Measurements from ENCODE around the gene CD74.

The CD74 gene

DNA sequence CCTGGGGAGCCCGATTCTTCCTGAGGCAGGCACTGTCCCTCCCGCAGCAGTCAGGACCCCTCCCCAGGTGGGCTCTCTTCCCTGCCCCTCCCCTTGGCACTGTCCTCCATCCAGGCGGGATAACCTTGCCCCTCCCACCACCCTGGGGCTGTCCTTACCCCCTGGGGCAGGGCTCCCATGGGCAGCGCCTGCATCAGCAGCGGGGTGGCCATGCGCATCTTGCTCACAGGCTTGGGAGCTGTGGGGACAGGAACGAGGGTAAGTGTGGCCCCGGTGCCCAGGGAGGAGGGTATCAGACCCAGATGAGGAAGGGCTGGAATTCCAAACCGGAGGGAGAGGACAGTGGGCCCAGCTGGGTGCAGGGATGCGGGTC lies 6.0 kb downstream of the CD74 start:
- no peak overlapping the region for H3K4me3 ChIP-seq (ENCODE audit: low read depth in 1 of 2, low read length in 2 of 2)
- H3K27ac ChIP-seq (ENCODE audit: low read length): no peak overlapping the region
- peaks cover 33 to 48% of the 10 kb centered on the region in 2 donors for H3K36me3 ChIP-seq (ENCODE audit: control insufficient read depth in 1 of 2, insufficient read depth in 2 of 2, low read length in 2 of 2)

DNA sequence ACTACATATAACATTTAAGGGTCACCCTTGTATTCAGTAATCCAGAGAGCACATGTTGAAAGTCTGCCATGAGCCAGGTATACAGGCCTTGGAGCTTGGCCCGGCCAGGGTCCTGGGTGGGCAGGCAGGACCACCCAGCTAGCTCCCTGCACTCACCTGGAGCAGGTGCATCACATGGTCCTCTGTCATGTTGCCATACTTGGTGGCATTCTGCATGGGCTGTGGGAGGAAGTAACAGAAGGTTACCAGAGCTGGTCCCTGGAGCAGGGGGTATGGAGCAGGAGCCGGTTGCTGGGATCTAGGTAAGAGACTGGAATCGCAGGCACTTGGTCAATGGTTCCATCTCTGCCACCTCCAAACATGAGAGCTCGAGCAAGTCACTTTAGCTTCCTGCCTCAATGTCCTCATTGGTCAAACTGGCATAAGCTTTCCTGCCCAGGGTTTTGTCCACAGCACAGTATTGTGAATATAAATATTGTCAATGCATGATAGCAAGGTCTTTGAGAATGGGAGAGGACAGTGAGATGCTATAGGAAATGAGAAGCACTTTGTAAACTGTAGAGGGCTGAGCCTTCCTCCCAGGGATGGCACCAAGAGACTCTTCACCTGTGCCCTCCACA lies 6.5 kb downstream of the CD74 start:
- no peak overlapping the region for H3K4me3 ChIP-seq (ENCODE audit: low read depth in 1 of 2, low read length in 2 of 2)
- H3K9me3 ChIP-seq (ENCODE audit: control insufficient read depth in 1 of 2, low read length in 2 of 2): no peaks in the 10 kb centered on the region
- no peak overlapping the region for H3K27ac ChIP-seq (ENCODE audit: low read length)
- H3K27me3 ChIP-seq (ENCODE audit: low read depth, low read length): no peaks in the 10 kb centered on the region
- peaks cover 8 to 11% of the 10 kb centered on the region in 2 donors for H3K4me1 ChIP-seq (ENCODE audit: control insufficient read depth in 1 of 2, insufficient read depth in 2 of 2, low read length in 2 of 2)
- H3K36me3 ChIP-seq (ENCODE audit: control insufficient read depth in 1 of 2, insufficient read depth in 2 of 2, low read length in 2 of 2): peaks cover 33 to 53% of the 10 kb centered on the region in 2 donors

More for the DNA sequence above, 6.0 kb downstream of the CD74 start:
- Histone ChIP-seq H3K27me3 (ENCODE audit: low read depth, low read length) (no peaks in the 10 kb centered on the region), H3K9me3 (ENCODE audit: control insufficient read depth in 1 of 2, low read length in 2 of 2) (no peaks in the 10 kb centered on the region), H3K4me1 (ENCODE audit: control insufficient read depth in 1 of 2, insufficient read depth in 2 of 2, low read length in 2 of 2) (peaks cover 8 to 16% of the 10 kb centered on the region in 2 donors)

DNA sequence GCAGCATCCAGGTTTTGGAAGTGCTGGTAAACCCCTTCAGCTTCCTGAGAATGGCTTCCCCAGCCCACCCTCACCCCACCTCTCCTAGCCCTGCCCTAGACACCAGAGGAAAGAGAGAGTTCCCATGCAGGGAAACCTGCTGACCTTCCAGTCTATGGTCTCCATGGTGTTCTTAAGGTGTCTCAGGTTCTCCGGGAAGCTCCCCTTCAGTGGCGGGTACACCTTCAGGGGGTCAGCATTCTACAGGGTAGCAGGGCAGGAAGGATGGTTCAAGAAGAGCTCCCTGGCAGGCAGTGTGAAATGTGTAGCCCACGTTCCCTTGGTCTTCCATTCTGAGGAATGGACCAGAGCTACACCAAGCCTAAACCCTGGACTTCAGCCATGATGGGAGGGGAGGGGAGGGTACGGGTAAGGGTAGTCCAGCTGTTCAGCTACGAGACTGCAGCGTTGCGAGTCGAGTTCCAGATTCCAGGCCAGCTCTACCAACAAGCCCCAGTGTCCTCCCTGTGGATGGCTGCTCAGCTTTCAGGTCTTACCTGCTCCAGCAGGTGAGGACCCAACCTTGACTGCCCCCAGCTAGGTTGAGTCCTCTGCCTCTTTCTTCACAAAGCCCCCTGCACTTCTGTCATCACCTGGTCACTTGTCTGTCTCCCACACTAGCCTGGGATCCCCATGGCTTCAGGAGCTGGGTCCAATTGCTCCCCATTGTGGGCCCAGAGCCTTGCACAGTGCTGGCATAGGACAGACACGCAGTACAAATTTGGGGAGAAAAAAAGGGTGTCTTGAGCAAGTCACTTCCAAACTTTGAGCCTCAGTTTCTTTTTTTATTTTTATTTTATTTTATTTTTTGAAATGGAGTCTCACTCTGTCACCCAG lies 7.5 kb downstream of the CD74 start:
- no peaks in the 10 kb centered on the region for H3K9me3 ChIP-seq (ENCODE audit: control insufficient read depth in 1 of 2, low read length in 2 of 2)
- H3K27ac ChIP-seq (ENCODE audit: low read length): no peak overlapping the region
- H3K36me3 ChIP-seq (ENCODE audit: control insufficient read depth in 1 of 2, insufficient read depth in 2 of 2, low read length in 2 of 2): peaks cover 43 to 55% of the 10 kb centered on the region in 2 donors
- H3K4me1 ChIP-seq (ENCODE audit: control insufficient read depth in 1 of 2, insufficient read depth in 2 of 2, low read length in 2 of 2): peaks cover 1 to 5% of the 10 kb centered on the region in 2 donors
- no peak overlapping the region for H3K4me3 ChIP-seq (ENCODE audit: low read depth in 1 of 2, low read length in 2 of 2)
- H3K27me3 ChIP-seq (ENCODE audit: low read depth, low read length): no peaks in the 10 kb centered on the region

DNA sequence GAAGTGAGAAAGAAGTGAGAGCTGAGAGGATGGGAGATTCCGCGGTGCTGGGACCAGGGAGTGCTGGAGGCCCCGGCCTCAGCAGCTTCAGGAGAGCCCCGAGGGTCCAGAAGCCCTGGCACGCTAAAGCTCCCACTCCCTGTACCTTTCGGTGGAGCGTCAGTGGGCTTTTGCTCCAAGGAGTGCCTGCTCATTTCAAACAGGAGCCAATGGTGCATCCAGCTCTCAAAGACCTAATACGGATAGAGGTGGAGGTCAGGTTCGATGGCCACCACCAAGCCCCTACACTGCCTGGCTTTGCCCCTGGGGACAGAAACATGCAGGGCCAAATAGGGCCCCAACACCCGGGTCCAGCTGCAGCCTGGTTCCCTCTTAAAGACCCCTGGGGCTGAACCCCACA lies 8.2 kb downstream of the CD74 start:
- peaks cover 50 to 55% of the 10 kb centered on the region in 2 donors for H3K36me3 ChIP-seq (ENCODE audit: control insufficient read depth in 1 of 2, insufficient read depth in 2 of 2, low read length in 2 of 2)
- no peak overlapping the region for H3K4me3 ChIP-seq (ENCODE audit: low read depth in 1 of 2, low read length in 2 of 2)
- no peak overlapping the region for H3K27ac ChIP-seq (ENCODE audit: low read length)
- no peaks in the 10 kb centered on the region for H3K27me3 ChIP-seq (ENCODE audit: low read depth, low read length)
- H3K9me3 ChIP-seq (ENCODE audit: control insufficient read depth in 1 of 2, low read length in 2 of 2): no peaks in the 10 kb centered on the region
- peaks cover 0 to under 1% of the 10 kb centered on the region in 2 donors for H3K4me1 ChIP-seq (ENCODE audit: control insufficient read depth in 1 of 2, insufficient read depth in 2 of 2, low read length in 2 of 2)

GRCh38 chr5:150404121-150404520 lies 8.6 kb downstream of the CD74 start:
- Histone ChIP-seq H3K4me1 (ENCODE audit: control insufficient read depth in 1 of 2, insufficient read depth in 2 of 2, low read length in 2 of 2) (no peaks in the 10 kb centered on the region), H3K36me3 (ENCODE audit: control insufficient read depth in 1 of 2, insufficient read depth in 2 of 2, low read length in 2 of 2) (peaks cover 54 to 58% of the 10 kb centered on the region in 2 donors), H3K27ac (ENCODE audit: low read length) (no peak overlapping the region), H3K27me3 (ENCODE audit: low read depth, low read length) (no peaks in the 10 kb centered on the region), H3K4me3 (ENCODE audit: low read depth in 1 of 2, low read length in 2 of 2) (no peak overlapping the region), H3K9me3 (ENCODE audit: control insufficient read depth in 1 of 2, low read length in 2 of 2) (no peaks in the 10 kb centered on the region)

GRCh38 chr5:150402901-150403342 lies 9.8 kb downstream of the CD74 start:
- Histone ChIP-seq H3K36me3 (ENCODE audit: control insufficient read depth in 1 of 2, insufficient read depth in 2 of 2, low read length in 2 of 2) (peaks cover 60 to 65% of the 10 kb centered on the region in 2 donors), H3K4me1 (ENCODE audit: control insufficient read depth in 1 of 2, insufficient read depth in 2 of 2, low read length in 2 of 2) (no peaks in the 10 kb centered on the region), H3K9me3 (ENCODE audit: control insufficient read depth in 1 of 2, low read length in 2 of 2) (no peaks in the 10 kb centered on the region), H3K27ac (ENCODE audit: low read length) (no peak overlapping the region), H3K27me3 (ENCODE audit: low read depth, low read length) (no peaks in the 10 kb centered on the region), H3K4me3 (ENCODE audit: low read depth in 1 of 2, low read length in 2 of 2) (no peak overlapping the region)

DNA sequence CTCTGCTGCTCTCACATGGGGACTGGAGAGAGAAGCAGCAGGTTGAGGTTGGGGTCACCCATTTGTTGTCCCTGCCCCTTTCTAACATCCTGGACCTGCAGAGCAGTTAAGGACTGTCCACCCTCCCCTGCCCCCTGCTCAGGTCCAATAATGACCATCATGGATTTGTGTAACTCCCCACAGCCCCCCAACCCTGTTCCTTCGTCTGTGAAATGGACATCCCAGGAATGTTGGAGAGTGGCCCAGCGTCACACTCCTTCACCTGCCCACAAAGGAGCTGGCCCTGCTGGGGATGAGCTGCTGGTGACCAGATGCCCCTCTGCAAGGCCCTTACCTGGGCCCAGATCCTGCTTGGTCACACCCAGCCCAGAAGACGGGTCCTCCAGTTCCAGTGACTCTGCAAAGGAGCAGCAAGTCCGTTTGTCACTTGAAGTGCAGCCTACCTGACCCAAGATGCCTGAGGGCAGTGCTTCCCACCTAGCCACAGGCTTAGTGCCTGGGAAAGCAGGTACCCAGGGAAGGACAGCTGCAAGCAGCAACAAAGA lies 10.4 kb downstream of the CD74 start:
- Histone ChIP-seq H3K4me3 (ENCODE audit: low read depth in 1 of 2, low read length in 2 of 2) (no peak overlapping the region), H3K4me1 (ENCODE audit: control insufficient read depth in 1 of 2, insufficient read depth in 2 of 2, low read length in 2 of 2) (no peaks in the 10 kb centered on the region), H3K36me3 (ENCODE audit: control insufficient read depth in 1 of 2, insufficient read depth in 2 of 2, low read length in 2 of 2) (peaks cover 60 to 65% of the 10 kb centered on the region in 2 donors), H3K27me3 (ENCODE audit: low read depth, low read length) (no peaks in the 10 kb centered on the region), H3K27ac (ENCODE audit: low read length) (no peak overlapping the region), H3K9me3 (ENCODE audit: control insufficient read depth in 1 of 2, low read length in 2 of 2) (no peaks in the 10 kb centered on the region)

DNA sequence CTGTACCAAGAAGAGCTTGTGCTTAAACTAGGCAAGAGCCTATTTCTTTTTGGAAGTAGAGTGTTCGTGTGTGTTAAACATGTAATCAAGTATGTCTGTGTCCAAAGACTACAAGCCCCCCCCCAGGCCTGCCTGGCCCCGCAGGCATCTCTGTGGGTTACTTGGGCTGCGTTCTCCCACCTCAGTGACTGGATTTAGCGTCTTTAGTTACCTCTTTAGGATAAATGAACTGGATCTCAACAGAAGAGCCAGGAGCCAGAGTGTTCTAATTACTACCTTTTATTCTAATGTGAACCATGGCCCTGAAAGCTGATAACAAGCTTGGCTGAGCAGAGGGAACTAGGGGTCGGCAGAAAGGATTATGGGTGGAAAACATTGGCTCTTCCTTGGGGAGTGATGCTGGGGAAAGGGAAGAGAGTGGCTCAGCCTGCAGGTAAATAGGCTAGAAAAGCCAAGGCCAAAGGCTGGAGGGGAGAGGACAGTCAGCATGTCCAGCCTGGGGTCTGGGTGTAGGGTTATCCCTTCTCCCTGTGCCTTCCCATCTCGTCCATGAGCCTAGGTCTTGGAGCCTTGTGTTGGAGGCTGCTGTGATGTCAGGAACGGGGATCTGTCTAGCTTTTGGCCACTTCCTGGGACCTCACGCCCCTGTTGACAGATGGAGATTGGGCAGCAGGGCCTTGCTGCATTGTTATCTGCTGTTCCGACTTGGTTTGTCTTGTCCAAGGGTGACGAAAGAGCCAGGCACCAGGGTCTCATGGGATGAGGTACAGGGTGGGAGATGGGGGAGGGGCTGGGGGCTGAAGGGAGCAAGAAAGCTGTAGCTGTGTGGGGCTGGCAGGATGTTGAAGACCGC lies 11.1 kb downstream of the CD74 start:
- no peak overlapping the region for H3K27ac ChIP-seq (ENCODE audit: low read length)
- peaks cover 56 to 67% of the 10 kb centered on the region in 2 donors for H3K36me3 ChIP-seq (ENCODE audit: control insufficient read depth in 1 of 2, insufficient read depth in 2 of 2, low read length in 2 of 2)

GRCh38 chr5:150401076-150401375 lies 11.7 kb downstream of the CD74 start:
- Histone ChIP-seq H3K4me3 (ENCODE audit: low read depth in 1 of 2, low read length in 2 of 2) (no peak overlapping the region), H3K27me3 (ENCODE audit: low read depth, low read length) (no peaks in the 10 kb centered on the region), H3K27ac (ENCODE audit: low read length) (no peak overlapping the region), H3K4me1 (ENCODE audit: control insufficient read depth in 1 of 2, insufficient read depth in 2 of 2, low read length in 2 of 2) (no peaks in the 10 kb centered on the region), H3K9me3 (ENCODE audit: control insufficient read depth in 1 of 2, low read length in 2 of 2) (no peaks in the 10 kb centered on the region), H3K36me3 (ENCODE audit: control insufficient read depth in 1 of 2, insufficient read depth in 2 of 2, low read length in 2 of 2) (peaks cover 53 to 67% of the 10 kb centered on the region in 2 donors)

More for the DNA sequence above, 11.1 kb downstream of the CD74 start:
- H3K27me3 ChIP-seq (ENCODE audit: low read depth, low read length): no peaks in the 10 kb centered on the region
- H3K4me1 ChIP-seq (ENCODE audit: control insufficient read depth in 1 of 2, insufficient read depth in 2 of 2, low read length in 2 of 2): no peaks in the 10 kb centered on the region
- no peak overlapping the region for H3K4me3 ChIP-seq (ENCODE audit: low read depth in 1 of 2, low read length in 2 of 2)
- no peaks in the 10 kb centered on the region for H3K9me3 ChIP-seq (ENCODE audit: control insufficient read depth in 1 of 2, low read length in 2 of 2)

- H3K27ac ChIP-seq (ENCODE audit: low read length): no peak overlapping the region
- H3K27me3 ChIP-seq (ENCODE audit: low read depth, low read length): no peaks in the 10 kb centered on the region
- no peak overlapping the region for H3K4me3 ChIP-seq (ENCODE audit: low read depth in 1 of 2, low read length in 2 of 2)
- H3K4me1 ChIP-seq (ENCODE audit: control insufficient read depth in 1 of 2, insufficient read depth in 2 of 2, low read length in 2 of 2): no peaks in the 10 kb centered on the region
- H3K36me3 ChIP-seq (ENCODE audit: control insufficient read depth in 1 of 2, insufficient read depth in 2 of 2, low read length in 2 of 2): peaks cover 54 to 69% of the 10 kb centered on the region in 2 donors
- H3K9me3 ChIP-seq (ENCODE audit: control insufficient read depth in 1 of 2, low read length in 2 of 2): no peaks in the 10 kb centered on the region
Observed at GRCh38 chr5:150400316-150401075, 12.2 kb downstream of the CD74 start.
